HG02973 (cell line): ENCODE measurements around the gene PDXDC1.
"Not testable (repeated sequence)": the region's sequence is repeated elsewhere in the genome, so short reads cannot be mapped to it uniquely, and the experiment has no call there.

Experiments
- ATAC-seq: cut with Tn5 transposase; IDR thresholded peaks from one replicate; pipeline ENCODE4 v1.9.1; 2021; ENCODE audit warnings: moderate library complexity; ENCODE audit not compliant: unreplicated experiment

Gene PDXDC1

DNA sequence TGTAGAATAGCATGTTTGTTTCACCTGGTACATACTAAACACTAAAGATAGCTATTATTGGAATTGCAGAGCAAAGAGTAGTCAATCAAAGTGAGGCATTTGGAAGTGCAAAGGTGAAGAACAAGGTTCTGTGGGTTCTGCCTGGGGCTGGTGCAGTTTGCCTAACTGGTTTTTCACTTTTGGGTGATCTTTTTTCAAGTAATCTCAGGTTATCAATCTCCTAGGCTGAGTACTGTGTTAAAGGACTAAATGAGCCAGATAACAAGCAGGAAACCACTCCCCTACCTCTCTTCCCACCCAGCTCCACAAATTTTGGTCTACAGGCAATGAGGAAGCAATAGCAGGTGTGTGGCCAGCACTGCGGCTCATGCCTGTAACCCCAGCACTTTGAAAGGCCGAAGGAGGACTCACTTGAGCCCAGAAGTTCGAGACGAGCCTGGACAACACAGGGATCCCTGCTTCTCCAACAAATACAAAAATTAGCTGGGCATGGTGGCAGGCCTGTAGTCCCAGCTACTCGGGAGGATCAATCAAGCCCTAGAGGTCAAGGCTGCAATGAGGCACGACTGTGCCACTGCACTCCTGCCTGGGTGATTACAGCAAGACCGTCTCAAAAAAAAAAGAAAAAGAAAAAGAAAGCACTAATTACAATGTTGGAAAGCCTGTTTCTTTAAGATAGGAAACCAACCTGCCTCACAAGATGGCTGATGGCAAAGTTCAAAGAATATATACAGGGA, 83.0 kb downstream of the PDXDC1 start:
- no peak for ATAC-seq

- ATAC-seq = no peak
These were observed 84.5 kb downstream of the PDXDC1 start for GRCh38 chr16:15059324-15059723.

GRCh38 chr16:15062085-15062810, 87.4 kb downstream of the PDXDC1 start:
- not testable (repeated sequence) for ATAC-seq

DNA sequence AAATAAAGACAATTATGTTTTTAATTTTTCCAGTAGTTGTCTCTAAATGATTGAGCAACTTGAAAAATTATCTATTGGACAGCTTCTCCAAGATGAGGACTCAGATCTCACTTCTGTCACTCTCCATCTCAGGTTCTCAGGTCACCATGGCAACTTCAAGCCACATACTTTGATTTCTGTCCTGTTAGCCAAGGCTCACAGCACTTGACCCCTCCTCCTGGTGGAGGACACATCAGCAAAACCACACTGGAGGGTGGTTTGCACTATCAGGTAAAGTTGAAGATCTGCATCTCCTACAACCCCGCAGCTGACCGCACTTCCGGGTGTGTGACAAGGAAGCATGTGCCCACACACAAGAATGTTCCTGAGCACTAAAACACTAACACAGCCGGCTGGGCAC, 91.1 kb downstream of the PDXDC1 start:
- ATAC-seq = not testable (repeated sequence)

GRCh38 chr16:15066690-15067089, 91.9 kb downstream of the PDXDC1 start:
- not testable (repeated sequence) for ATAC-seq

- not testable (repeated sequence) for ATAC-seq
These were observed 96.2 kb downstream of the PDXDC1 start for GRCh38 chr16:15071013-15071412.

DNA sequence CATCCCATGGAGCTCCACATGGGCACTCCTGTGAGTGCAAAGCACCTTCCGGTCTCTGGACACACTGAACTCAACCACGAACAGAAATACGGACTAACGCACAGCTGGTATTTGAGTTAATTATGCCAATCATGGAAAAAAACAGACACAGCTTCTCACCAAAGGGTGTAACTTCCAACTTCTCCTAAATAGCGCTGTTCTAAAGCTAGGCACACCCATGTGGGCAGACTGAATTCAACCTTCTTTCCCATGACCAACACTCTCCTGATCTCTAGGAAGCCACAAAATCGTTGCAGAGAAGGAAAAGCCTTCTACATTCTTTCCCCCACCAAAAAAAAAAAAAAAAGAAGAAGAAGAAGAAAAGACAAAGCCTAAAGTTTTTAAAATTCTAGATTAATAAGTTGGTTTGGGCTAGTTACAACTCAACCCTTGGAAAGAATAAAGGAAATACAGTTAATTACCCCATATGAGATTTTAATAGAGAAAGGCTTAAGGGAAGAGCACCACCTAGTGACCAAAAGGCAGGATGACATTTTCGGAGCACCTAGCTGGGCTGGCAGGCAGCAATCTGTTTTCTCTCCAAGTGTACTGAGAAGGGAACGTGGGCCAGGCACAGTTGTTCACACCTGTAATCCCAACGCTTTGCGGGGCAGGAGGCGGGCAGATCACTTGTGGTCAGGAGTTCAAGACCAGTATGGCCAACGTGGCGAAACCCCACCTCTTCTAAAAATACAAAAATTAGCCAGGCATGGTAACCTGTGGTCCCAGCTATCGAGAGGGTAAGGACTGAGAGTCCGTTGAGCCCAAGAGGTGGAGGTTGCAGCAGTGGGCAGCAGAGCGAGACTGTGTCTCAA, 97.3 kb downstream of the PDXDC1 start:
- not testable (repeated sequence) for ATAC-seq

DNA sequence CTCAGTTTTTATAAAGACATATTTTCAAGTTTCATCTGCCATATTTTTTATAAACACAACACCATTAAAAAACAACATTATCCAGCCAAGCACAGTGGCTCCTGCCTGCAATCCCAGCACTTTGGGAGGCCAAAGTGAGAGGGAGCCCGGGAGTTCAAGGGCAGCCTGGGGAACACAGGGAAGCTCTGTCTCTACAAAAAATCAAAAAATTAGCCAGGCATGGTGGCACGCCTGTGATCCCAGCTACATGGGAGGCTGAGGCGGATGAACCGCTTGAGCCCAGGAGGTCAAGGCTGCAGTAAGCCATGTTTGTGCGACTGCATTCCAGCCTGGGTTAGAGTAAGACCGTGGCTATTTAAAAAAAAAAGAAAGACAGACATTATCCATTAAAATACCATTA, 98.3 kb downstream of the PDXDC1 start:
- ATAC-seq = no peak

GRCh38 chr16:15076161-15076560, 101.3 kb downstream of the PDXDC1 start:
- not testable (repeated sequence) for ATAC-seq

- ATAC-seq = not testable (repeated sequence)
These were observed 106.1 kb downstream of the PDXDC1 start for GRCh38 chr16:15080883-15081282.

GRCh38 chr16:15082788-15083187, 108.0 kb downstream of the PDXDC1 start:
- not testable (repeated sequence) for ATAC-seq

- not testable (repeated sequence) for ATAC-seq
These were observed 115.9 kb downstream of the PDXDC1 start for GRCh38 chr16:15090663-15091269.

GRCh38 chr16:15093571-15093954, 118.7 kb downstream of the PDXDC1 start:
- not testable (repeated sequence) for ATAC-seq

GRCh38 chr16:15093955-15094827, 119.4 kb downstream of the PDXDC1 start, which contains the start of gene RRN3:
Gene RRN3, minus strand, starts transcription at chr16:15094272. Its CDS starts 39 bp downstream, at chr16:15094233.
- ATAC-seq = peak; percentile 96

GRCh38 chr16:15096583-15096972, 121.8 kb downstream of the PDXDC1 start:
- ATAC-seq = not testable (repeated sequence)

- ATAC-seq = not testable (repeated sequence)
These were observed 124.6 kb downstream of the PDXDC1 start for GRCh38 chr16:15099366-15099909.

DNA sequence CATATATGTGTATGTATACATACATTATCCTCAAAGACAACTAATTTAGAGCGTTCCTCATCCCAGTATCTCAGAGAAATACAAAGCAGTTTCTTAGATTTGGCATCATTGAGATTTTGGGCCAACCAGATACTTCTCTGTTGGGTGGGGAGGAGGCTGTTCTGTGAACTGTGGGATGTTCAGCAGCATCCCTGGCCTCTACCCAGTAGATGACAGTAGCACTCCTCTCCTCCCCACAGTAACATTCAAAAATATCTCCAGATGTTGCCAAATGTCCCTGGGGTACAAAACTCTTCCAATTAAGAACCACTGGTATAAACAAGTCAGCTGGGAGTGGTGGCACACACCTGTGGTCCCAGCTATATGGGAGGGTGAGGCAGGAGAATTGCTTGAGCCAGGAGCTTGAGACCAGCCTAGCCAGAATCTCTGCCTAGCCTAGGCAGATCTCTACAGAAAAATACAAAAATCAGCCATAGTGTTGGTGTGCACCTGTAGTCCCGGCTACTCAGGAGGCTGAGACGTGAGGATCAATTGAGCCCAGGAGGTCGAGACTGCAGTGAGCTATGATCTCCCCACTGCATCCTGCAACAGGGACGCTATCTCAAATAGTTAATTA, 125.7 kb downstream of the PDXDC1 start:
- not testable (repeated sequence) for ATAC-seq

DNA sequence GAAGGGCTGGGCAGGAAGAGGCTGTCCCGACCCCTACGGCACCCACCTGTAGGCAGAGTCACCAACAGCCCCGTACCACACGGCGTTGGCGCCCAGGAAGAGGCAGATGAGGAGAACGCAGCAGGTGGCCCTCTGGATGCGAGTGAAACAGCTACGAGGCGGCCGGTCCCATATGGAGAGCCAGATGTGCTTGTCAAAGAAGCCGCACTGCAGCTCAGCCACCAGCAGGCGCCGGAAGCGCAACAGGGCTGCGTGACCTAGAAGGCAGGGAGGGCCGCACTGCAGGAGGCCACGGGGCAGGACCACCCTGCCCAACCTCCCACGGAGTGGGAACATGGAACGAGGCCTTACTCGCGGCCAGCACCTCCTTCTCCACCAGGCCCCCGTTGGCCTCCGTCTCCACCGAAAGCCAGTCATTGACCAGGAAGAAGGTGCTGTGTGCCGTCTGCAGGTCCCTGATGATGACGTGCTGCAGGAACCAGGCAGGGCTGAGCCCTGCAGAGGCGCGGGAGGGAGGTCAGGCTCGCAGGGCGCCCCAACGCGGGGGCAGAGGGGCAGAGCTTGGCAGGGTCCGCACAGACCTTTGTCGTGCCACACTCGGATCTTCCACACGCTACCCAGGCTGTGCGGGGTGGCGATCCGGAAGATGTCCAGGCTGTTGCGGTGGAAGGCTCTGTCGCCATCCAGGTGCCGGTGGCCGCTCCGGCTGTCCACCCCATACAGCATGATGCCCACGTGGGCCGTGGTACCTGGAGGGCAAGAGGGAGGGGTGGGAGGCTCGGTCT, 153.0 kb downstream of the PDXDC1 start:
- ATAC-seq = not testable (repeated sequence)
